Fibroblast of peridontal ligament (primary cell): ENCODE data around the gene KRTAP9-6.
"Not testable (repeated sequence)": the region's sequence is repeated elsewhere in the genome, so short reads cannot be mapped to it uniquely, and the experiment has no call there.

ENCODE experiments used
- DNase-seq: peaks from one replicate; pipeline ENCODE4 v3.0.0-alpha.2; 2010; ENCODE audit errors: extremely low read depth

The KRTAP9-6 gene

DNA sequence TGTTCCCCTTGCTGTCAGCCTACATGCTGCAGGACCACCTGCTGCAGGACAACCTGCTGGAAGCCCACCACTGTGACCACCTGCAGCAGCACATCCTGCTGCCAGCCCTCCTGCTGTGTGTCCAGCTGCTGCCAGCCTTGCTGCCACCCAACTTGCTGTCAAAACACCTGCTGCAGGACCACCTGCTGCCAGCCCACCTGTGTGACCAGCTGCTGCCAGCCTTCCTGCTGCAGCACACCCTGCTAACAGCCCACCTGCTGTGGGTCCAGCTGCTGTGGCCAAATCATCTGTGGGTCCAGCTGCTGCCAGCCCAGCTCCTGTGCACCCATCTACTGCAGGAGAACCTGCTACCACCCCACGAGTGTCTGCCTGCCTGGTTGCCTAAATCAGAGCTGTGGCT is 6.1 kb downstream of the KRTAP9-6 start:
- not testable (repeated sequence) for DNase-seq

DNA sequence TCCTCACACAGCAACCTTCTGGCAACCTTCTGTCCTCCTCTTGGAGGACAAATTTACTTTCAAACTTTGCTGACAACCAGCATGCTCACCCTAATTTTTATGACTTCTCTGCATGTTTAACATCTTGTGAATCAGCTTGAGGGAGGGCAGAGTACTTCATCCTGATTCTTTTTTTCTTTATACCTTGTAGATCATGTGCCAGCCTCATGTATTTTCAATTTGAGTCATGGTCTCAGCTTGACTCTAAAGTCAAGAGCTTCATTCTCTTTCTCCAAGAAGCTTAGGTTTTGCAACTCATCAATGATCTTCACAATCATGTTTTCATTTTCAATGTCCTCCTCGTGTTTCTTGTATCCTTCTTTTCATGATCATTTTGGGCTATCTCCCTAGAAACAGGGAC is 6.7 kb downstream of the KRTAP9-6 start:
- no peak for DNase-seq

DNA sequence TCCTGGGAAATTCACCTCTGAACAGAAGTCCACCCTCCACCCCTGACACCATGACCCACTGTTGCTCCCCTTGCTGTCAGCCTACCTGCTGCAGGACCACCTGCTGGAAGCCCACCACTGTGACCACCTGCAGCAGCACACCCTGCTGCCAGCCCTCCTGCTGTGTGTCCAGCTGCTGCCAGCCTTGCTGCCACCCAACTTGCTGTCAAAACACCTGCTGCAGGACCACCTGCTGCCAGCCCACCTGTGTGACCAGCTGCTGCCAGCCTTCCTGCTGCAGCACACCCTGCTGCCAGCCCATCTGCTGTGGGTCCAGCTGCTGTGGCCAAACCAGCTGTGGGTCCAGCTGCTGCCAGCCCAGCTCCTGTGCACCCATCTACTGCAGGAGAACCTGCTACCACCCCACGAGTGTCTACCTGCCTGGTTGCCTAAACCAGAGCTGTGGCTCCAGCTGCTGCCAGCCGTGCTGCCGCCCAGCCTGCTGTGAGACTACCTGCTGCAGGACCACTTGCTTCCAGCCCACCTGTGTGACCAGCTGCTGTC is 10.5 kb downstream of the KRTAP9-6 start, which contains the start of gene KRTAP9-7:
KRTAP9-7 (plus strand) TSS at position 51 of the 543 bp plus-strand sequence; CDS start at position 51, 0 bp downstream.
- not testable (repeated sequence) for DNase-seq

DNA sequence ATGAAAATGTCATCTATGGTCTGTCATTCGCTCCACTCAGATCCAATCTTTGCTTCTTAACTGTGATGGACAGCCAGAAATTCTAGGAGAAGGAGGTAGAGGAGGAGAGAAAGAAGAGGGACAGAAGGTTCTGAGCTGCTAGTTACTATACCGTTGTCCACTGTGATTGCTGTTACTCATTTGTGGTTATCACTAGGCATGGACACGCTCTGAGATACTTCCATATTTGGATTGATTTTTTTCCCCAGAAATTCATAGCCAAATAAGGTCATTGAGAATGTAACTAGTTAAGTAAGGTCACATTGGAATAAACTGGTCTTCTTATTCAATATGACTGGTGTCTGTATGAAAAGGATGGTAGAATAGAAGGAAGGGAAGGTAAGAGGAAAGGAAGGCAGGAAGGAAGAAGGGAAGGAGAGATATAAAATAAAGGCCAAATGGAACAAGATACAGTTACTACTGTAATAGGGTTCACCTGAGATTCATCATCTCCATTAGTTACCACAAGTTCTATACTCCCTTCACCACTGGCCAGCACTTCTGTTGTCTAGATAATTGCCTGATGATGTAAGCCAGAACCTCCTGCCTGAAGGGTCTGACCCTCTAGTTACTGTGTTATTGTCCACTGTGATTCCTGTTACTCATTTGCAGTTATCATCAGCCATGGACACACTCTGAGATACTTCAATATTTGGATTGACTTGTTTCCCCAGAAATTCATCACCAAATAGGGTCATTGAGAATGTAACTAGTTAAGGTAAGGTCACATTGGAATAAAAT is 13.2 kb downstream of the KRTAP9-6 start:
- peak; percentile 22 for DNase-seq

DNA sequence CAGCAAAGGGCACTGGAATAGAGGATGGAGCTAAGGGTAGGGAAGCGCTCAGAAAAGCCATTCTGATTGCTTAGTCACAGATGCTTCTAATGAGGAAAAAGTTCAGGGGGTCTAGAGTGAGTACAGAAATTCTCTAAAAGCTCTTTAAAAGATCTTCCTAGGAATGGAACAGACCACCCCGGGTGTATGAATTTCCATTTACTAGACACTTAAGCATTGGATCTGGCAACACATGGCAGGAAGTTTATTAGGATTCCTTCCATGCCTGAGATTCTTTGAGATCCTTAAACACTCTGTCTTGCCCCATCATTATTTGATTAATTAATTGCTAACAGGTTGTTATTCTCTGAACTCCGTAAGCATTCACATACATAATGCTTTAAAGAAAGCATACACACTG is 18.9 kb downstream of the KRTAP9-6 start:
- no peak for DNase-seq

DNA sequence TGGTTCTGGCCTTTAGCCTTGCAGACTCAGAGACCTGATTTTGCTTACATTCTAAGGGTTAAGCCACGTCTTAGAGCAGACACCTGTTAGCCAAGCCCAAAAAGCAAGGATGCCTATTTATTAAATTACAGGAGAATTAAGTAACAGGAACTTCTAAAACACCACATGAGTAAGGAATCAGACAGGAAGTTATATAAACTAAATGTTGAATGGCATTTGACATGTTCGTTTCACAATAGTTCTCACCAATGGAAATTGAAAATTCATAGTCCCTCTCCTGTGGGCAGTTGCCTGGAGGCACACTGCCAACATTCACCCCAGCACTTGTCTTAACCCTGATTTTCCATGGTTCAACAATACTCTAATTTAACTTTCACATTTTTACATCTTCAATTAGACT is 19.4 kb downstream of the KRTAP9-6 start:
- no peak for DNase-seq

DNA sequence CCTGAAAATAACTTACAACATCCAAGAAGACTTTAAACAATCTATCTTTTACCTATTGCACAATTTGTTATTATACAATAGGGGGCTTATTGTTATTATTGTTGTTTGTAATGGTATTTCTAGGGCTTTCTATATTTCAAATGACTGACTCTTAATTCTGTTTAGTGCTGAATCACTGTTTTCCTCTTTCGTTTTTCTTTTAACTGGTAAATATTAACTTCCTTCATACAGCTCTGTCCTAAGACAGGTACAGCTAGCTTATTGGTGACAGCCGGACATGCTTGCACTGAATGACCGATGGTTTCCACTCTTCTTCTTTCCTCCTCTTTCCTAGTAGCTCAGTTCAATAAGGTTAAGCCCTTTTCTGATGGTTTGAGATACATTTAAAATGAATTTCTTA is 21.9 kb downstream of the KRTAP9-6 start:
- DNase-seq = no peak

DNA sequence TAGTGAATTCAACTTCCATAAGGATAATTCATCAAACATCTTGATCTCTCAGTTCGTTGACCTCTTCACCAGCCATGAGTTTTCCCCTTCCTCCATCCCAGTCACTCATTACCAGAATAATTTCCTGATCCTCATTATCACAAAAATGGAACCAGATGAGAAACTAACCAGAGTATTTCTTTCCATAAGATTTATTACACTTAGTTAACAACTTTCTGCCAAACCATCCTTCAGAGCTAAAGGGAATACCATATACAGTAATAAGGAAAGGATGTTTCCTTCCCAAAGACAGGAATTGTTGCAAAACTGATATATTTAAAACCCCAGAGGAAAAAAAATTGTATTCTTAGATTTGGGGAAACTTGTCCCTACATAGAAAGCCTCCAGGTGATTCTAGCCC is 28.8 kb downstream of the KRTAP9-6 start:
- no peak for DNase-seq

DNA sequence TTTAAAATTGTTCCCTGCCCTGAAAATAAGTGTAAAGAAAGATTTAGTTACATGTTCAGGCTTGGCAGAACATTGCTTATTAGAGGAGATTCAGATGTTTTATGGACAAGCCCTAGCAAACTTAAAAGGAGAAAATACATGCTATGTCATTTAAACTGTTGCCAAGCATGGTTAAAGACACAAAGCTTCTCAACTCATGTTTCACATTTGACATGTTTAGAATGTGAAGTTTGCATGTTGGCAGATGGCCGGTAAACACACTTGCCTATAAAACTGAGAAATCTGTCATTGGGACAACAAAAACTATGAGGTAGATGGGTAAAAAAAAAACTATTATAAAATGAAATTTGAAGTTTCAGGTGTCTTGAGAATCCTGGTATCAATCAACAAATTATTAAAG is 31.7 kb downstream of the KRTAP9-6 start:
- no peak for DNase-seq

DNA sequence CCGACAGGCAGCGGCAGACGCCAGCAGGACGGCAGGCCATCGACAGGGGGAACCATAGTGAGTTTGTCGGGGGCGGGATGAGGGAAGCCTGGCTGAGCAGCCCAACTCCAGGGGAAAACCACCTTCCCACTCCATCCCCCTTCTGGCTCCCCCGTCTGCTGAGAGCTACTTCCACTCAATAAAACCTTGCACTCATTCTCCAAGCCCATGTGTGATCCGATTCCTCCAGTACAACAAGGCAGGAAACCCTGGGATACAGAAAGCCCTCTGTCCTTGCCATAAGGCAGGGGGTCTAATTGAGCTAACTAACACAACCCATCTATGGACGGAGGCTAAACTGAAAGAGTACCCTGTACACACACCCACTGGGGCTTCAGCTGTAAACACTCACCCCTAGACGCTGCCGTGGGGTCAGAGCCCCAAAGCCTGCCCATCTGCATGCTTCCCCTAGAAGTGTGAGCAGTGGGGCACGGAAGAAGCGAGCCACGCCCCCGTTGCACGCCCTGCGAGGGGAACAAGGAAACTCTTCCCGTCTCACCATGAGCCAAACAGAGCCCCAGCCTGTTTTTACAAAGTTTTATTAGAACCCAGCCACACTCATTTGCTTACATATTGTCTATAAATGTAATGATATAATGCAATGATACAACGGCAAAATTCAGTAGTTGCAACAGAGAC is 33.4 kb downstream of the KRTAP9-6 start:
- DNase-seq = no peak

DNA sequence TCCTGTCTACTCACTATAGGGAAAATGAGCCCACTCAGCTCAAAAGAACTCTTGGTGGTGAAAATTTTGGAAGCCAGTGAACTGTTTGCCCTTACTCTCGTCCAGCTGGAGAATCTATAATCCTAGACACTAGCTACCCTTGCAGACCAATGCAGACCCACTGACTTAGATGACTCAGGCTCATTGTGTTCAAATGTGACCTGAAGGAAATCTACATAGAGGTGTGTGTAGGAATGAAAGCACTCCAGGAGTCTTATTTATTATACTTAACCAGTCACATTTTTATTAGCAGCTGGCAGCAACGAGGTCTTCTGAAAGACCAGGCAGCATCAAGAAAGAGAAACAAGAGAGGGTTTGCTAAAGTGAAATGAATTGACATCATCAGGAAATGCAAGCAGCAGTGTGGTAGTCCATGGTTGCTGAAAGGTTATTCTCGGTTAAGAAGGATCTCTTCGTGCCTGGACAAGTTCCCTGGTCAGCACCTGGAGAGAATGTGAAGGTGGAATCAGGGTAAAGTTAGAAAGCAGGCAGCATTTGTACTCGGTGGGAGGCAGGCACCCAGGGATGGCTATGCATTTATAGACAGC is 36.1 kb downstream of the KRTAP9-6 start:
- no peak for DNase-seq

DNA sequence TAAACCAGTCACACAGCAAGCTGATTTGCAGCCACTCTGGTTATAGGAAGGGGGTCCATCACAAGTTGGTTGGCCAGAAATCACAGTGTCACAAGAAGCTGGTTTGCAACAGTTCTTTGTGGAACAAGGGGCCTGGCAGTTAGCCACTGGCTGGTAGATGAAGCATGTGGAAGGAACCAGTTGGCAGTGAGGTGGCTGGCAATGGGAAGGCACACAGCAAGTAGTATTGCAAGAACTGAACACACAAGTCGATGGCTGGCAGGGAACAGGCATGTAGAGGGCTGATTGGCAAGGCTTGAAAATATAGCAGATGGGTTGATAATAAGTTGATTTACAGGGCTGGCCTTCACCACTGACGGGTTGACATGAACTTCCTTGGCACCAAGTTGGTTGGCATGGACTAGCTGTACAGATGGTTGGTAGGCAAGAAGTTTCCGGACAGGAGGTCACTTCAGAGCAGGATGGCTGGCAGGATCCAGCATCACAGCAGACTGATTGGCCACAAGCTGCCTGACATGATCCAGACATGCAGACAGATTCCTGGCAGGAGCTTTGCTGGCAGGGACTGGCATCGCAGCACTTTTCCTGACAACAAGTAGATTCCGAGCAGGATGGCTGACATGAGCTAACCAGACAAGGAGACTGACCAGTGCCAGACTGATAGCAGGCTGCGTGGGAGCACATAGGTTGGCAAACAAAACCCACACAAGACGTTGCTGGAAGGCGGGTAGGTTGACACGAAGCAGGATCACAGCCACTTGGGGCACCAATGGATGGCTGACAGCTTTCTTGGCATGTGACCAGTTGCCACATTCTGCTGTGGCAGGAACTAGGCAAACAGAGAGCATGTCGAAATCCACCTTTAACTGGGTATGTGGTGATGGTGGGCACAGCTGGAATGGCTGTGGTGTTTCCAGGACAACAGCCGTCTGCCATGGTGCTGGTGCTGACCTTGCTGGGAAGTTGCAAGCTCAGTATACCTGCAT is 37.0 kb downstream of the KRTAP9-6 start, which contains the start of gene KRTAP29-1:
KRTAP29-1 (minus strand) TSS at position 936 of the 986 bp plus-strand sequence; CDS start at position 936, 0 bp downstream.
- no peak for DNase-seq

DNA sequence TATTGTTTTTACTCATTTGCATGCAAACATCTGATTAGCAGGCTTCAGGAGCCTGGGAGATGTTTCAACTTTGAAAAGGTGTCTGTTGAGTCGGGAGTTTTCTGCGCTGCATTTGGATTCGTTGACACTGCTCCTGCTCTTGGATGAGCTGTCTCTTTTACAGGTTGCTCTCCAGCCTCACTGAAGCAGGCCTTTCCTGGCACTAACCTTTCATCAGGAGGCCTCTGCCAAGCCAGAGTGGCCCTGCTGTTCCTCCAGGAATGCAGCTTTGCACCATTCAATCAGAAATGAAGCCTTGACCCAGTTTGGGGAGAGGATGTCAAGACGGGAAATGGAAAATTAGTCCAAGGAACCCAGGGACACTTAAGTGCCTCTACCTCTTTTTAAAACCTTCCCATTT is 37.8 kb downstream of the KRTAP9-6 start:
- DNase-seq = no peak

DNA sequence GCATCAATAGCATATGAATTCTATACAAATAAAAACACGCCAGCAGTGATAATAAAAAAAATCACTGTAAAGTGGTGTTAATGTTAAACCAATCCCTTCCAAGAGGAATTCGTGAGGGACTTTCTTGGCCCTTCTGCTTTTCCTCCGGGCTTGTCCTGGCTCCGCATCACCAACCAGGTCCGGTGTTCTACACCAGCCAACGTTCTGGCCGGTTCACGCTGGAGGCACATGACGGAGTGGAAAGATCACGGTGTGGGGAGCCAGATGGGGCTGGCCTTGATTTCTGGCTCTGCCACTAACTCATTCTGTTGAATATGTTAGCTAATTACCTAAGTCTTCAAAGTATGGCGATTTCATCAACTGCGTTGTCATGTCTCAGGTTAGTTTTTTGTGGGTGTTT is 38.9 kb downstream of the KRTAP9-6 start:
- DNase-seq = no peak

DNA sequence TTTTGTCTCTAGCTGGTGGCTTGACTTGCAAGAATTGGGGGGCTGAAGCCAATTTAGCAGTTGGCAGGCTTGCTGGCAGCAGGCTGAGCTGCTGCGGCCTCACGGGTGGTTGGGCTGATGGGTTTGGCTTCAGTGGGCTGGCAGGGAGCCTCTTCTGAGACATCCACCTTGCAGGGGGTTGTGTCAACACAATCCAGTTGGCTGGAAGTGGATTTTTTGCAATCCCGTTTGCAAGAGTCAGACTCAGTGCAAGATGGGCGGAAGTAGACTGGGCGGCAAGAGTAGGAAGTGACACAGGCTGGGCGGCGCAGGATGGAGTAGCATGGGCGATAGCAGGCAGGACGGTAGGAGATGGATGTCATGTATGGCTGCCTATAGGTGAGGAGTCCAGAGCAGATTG is 42.5 kb downstream of the KRTAP9-6 start:
- peak; percentile 45 for DNase-seq

DNA sequence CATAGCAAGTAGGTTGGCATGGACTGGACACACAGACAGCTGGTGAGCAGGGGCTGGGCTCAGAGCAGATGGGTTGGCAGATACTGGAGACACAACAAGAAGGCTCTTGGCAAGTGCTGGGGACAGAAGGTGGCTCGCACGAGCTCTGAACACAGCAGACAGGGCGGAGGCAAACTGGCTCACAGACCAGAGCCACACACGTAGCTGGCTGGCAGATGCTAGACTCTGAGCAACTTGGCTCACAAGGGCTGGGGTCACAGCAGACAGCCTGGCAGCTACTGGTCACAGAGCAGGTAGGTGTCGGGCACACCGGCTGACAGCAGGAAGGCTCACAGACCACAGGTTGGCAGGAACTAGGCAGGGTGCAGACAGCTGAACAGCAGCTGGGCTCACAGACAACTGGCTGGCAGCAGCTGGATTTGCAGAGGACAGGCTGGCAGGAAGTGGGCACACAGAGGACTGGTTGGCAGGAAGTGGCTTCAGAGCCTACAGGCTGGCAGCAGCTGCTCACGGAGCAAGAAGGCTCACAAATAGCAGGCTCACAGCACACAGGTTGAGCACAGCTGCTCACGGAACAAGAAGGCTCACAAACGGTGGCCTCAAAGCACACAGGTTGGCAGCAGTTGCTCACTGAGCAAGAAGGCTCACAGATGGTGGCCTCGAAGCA is 43.2 kb downstream of the KRTAP9-6 start:
- DNase-seq = no peak

DNA sequence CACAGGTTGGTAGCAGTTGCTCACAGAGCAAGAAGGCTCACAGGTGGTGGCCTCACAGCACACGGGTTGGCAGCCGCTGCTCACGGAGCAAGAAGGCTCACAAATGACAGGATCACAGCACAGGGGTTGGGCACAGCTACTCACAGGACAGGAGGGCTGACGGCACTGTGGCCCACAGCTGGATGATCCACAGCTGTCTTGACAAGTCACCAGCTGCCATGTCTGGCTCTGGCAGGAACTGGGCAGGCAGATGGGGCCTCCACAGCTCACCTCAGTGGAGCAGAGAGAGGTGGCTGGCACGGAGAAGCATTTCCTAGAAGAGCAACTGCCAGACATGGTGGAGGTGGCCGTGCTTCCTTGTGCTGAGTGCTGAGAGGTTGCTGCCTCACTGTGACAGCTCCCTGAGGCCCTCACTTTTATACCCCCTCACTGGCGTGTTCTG is 43.8 kb downstream of the KRTAP9-6 start, which contains the start of gene KRTAP16-1:
KRTAP16-1 (minus strand) TSS at position 392 of the 442 bp plus-strand sequence; CDS start at position 336, 56 bp downstream.
- no peak for DNase-seq

DNA sequence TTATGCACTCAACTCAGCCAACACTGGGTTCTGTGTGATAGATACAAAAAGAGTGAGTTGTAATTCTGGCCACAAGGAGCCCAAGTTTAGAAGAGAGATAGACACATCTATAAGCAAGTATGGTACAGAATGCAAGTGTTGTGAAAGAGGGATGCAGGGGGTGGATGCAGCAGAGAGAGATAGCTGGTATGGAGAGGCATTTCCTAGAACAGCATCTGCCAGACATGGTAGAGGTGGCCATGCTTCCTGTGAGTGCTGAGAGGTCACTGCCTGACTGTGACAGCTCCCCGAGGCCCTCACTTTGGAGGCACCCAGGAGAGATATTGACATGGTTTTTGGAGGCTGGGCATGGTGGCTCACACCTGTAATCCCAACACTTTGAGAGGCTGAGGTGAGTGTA is 45.9 kb downstream of the KRTAP9-6 start:
- no peak for DNase-seq

DNA sequence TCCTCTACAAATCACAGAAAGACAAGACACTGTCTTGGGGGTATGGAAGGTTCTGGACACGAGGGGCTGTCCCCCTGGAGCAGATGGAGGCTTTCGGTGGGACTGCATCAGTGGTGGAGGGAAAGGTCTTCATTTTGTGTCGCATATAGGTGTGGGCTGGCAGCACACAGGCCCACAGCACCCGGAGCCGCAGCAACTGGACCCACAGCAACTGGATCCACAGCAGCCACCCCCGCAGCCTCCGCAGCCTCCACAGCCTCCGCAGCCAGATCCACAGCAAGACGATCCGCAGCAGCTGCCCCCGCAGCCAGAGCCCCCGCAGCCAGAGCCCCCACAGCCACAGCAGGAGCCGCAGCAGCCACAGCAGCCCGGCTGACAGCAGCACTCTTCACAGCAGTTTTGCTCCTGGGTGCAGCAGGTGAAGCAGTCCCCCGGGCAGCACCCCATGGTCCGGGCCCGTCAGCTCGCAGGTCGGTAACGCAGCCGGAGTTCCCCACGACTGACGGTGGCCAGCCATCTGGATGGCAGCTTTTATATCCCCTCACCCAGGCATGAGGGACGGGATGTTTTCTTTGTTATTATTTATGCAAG is 50.1 kb downstream of the KRTAP9-6 start, which contains the start of gene KRTAP17-1:
KRTAP17-1 (minus strand) TSS at position 507 of the 591 bp plus-strand sequence; CDS start at position 447, 60 bp downstream.
- DNase-seq = no peak
